PFSK-1 (cell line): ENCODE results near the gene ZNRF4.

Experiments
- POLR2AphosphoS5 ChIP-seq: IDR thresholded peaks from 2 replicates; pipeline ENCODE4 v1.6.1; 2012; ENCODE audit warnings: low read depth, mild to moderate bottlenecking, control low read depth, low read length, moderate library complexity
- TAF1 ChIP-seq: IDR thresholded peaks from 2 replicates; pipeline ENCODE4 v1.6.1; 2012; ENCODE audit warnings: low read length, control low read depth, borderline replicate concordance; ENCODE audit not compliant: insufficient read depth
- TF ChIP-seq, protein P1 (sequence below), 2 experiments: IDR thresholded peaks; 2 replicates each; pipeline versions ENCODE4 v1.6.1 to v1.8.0; 2011 to 2012; ENCODE audit warnings: low read depth in 2 of 2, low read length in 2 of 2, control low read depth in 1 of 2, inconsistent platforms in 1 of 2, mild to moderate bottlenecking in 1 of 2, moderate library complexity in 1 of 2; ENCODE audit not compliant: insufficient read depth in 1 of 2

DNA sequence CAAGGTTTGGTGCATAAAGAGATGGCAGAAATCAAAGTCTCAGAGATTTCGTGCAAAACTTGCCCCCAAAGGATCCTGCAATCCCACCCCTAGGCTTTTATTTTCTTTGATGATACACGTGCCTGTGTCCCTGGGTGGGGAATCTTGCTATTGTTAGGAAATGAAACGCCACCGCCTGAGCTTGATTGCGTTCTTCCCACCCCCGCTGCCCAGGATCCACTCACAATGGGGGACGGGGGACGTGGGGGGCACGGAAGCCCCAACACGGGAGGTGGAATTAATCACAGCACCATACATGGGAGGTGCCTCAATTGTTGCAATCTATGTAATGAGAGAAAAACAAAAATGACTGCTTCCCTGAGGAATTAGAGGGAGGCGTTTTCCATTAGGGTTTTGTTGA, 39.6 kb downstream of the ZNRF4 start:
- TF ChIP-seq TAF1 (no peak), POLR2AphosphoS5 (no peak)
- TF ChIP-seq, protein P1, sequence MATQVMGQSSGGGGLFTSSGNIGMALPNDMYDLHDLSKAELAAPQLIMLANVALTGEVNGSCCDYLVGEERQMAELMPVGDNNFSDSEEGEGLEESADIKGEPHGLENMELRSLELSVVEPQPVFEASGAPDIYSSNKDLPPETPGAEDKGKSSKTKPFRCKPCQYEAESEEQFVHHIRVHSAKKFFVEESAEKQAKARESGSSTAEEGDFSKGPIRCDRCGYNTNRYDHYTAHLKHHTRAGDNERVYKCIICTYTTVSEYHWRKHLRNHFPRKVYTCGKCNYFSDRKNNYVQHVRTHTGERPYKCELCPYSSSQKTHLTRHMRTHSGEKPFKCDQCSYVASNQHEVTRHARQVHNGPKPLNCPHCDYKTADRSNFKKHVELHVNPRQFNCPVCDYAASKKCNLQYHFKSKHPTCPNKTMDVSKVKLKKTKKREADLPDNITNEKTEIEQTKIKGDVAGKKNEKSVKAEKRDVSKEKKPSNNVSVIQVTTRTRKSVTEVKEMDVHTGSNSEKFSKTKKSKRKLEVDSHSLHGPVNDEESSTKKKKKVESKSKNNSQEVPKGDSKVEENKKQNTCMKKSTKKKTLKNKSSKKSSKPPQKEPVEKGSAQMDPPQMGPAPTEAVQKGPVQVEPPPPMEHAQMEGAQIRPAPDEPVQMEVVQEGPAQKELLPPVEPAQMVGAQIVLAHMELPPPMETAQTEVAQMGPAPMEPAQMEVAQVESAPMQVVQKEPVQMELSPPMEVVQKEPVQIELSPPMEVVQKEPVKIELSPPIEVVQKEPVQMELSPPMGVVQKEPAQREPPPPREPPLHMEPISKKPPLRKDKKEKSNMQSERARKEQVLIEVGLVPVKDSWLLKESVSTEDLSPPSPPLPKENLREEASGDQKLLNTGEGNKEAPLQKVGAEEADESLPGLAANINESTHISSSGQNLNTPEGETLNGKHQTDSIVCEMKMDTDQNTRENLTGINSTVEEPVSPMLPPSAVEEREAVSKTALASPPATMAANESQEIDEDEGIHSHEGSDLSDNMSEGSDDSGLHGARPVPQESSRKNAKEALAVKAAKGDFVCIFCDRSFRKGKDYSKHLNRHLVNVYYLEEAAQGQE (IDR thresholded peaks at IDR 0.05; ENCODE audit: insufficient read depth in 1 of 2, low read depth in 2 of 2, low read length in 2 of 2) = no peak
